Loucy (cell line): ENCODE measurements around the gene ST6GAL2.
A peak's percentile ranks its signal among the peaks of the same experiment; 100 is the strongest.

Experiments
- EZH2phosphoT487 ChIP-seq: fragments of 200-600 bp; IDR thresholded peaks from 2 replicates; pipeline ENCODE4 v1.6.1; 2018; ENCODE audit warnings: antibody characterized with exemption, mild to moderate bottlenecking, moderate library complexity, borderline replicate concordance
- TF ChIP-seq, protein P1 (sequence below): fragments of 200-600 bp; sonication (generic); conservative IDR thresholded peaks from 2 replicates; pipeline ENCODE4 v1.5.1; 2014; ENCODE audit warnings: mild to moderate bottlenecking, antibody characterized with exemption, low read length

- TF ChIP-seq, protein P1, sequence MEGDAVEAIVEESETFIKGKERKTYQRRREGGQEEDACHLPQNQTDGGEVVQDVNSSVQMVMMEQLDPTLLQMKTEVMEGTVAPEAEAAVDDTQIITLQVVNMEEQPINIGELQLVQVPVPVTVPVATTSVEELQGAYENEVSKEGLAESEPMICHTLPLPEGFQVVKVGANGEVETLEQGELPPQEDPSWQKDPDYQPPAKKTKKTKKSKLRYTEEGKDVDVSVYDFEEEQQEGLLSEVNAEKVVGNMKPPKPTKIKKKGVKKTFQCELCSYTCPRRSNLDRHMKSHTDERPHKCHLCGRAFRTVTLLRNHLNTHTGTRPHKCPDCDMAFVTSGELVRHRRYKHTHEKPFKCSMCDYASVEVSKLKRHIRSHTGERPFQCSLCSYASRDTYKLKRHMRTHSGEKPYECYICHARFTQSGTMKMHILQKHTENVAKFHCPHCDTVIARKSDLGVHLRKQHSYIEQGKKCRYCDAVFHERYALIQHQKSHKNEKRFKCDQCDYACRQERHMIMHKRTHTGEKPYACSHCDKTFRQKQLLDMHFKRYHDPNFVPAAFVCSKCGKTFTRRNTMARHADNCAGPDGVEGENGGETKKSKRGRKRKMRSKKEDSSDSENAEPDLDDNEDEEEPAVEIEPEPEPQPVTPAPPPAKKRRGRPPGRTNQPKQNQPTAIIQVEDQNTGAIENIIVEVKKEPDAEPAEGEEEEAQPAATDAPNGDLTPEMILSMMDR, result peak; percentile 92
- no peak for TF ChIP-seq EZH2phosphoT487
Observed at GRCh38 chr2:106839849-106840595, 45.9 kb downstream of the ST6GAL2 start.
